Gastroesophageal sphincter (tissue), 4 donors: ENCODE results near the gene ROR2. TPM values are rescaled to one million over a fixed set of nuclear protein-coding genes. Genes with fewer than 3 reads are reported as not detected.
A peak's percentile ranks its signal among the peaks of the same experiment; 100 is the strongest.

ENCODE experiments used
- ATAC-seq: fragments of 150-250 bp; one replicate; pipeline ENCODE4 v1.9.1; 2016; ENCODE audit warnings: mild to moderate bottlenecking, moderate library complexity
- H3K27ac ChIP-seq, 4 donors: fragments of 200-600 bp; sonication (generic) in 3 of 4; 1 replicate in 3 of 4; 2 replicates in 1 of 4; pipeline ENCODE4 v1.5.1; 2016 to 2019
- H3K27me3 ChIP-seq: fragments of 200-600 bp; sonication (generic); one replicate; pipeline ENCODE4 v1.5.1; 2019
- H3K36me3 ChIP-seq, 2 donors: fragments of 200-600 bp; sonication (generic); one replicate each; pipeline ENCODE4 v1.5.1; 2019; ENCODE audit warnings: control low read depth in 1 of 2
- H3K4me1 ChIP-seq, 3 donors: fragments of 200-600 bp; sonication (generic); 1 replicate in 2 of 3; 2 replicates in 1 of 3; pipeline ENCODE4 v1.5.1; 2016 to 2019; ENCODE audit warnings: control low read depth in 2 of 3
- H3K4me3 ChIP-seq, 2 donors: fragments of 200-600 bp; sonication (generic); one replicate each; pipeline ENCODE4 v1.5.1; 2019; ENCODE audit warnings: mild to moderate bottlenecking in 1 of 2, moderate library complexity in 1 of 2
- H3K9me3 ChIP-seq, 3 donors: fragments of 200-600 bp; sonication (generic); one replicate each; pipeline ENCODE4 v1.5.1; 2017 to 2019; ENCODE audit warnings: control low read depth in 2 of 3
- EP300 ChIP-seq: sonication (generic); formaldehyde crosslinking; IDR thresholded peaks from one replicate; pipeline ENCODE4 v1.6.1; 2017; ENCODE audit warnings: antibody characterized with exemption, mild to moderate bottlenecking
- POLR2A ChIP-seq, 2 donors: fragments of 450-650 bp; IDR thresholded peaks; one replicate each; pipeline ENCODE4 v1.6.1; 2017; ENCODE audit warnings: antibody characterized with exemption in 2 of 2, mild to moderate bottlenecking in 2 of 2, moderate library complexity in 1 of 2
- POLR2AphosphoS5 ChIP-seq: sonication (generic); formaldehyde crosslinking; IDR thresholded peaks from one replicate; pipeline ENCODE4 v1.6.1; 2017; ENCODE audit warnings: antibody characterized with exemption
- WGBS, 2 donors: methylation state at CpG; one replicate each; pipeline ENCODE4 v1.1.5; 2018; ENCODE audit warnings: low coverage in 1 of 2; 5-methylcytosine and 5-hydroxymethylcytosine counted together
- total RNA-seq, 4 donors: library from RNA; depleted of rRNA; stranded (reverse); fragments of >200 nt; gene quantifications; one replicate each; pipeline ENCODE4 v1.1.0, GENCODE V29; 2016
- TF ChIP-seq, protein P1 (sequence below), 4 experiments: fragments of 200-600 bp in 2 of 4; fragments of 450-650 bp in 2 of 4; sonication (generic) in 1 of 4; IDR thresholded peaks; one replicate each; pipeline ENCODE4 v1.5.1; 2017 to 2019; ENCODE audit warnings: antibody characterized with exemption in 4 of 4, mild to moderate bottlenecking in 2 of 4, moderate library complexity in 2 of 4

ROR2 gene
- total RNA-seq, 4 donors from 2014 or later, result 40.8 to 69.1 (median 63.2) TPM

DNA sequence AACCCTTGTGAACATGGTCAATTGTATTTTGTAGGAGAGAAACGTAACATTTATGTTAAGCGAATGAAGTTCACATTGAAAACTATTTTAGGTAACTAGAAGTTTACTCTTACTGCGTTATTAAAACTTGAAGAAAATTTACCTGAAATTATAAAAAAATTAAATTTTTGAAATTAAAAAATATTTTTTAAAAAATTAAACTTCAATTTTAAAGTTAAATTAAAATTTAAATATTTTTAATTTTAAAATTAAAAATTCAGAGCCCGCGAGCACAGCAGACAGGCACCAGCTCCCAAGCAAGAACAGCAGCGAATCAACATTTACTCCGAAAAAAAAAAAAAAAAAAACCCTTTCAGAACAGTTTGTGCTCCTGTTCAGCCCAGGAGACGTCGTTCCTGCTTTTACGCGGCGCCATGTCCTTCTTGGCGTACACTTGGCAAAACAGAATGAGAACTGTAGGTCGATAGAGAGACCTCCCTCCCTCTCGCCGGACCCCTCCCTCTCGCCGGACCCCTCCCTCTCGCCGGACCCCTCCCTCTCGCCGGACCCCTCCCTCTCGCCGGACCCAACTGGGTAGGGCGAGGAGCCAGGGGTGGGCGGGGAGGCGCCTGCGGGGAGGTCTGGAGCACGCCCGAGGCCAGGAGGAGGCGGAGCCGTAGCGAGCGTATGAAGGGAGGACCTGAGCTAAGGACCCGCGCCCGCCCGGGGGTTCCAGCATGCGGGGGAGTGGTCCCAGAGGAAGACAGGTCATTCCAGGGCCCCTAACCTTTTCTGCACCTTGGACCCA, 235.8 kb downstream of the ROR2 start:
- no peaks in the 10 kb centered on the region for H3K36me3 ChIP-seq
- 13 to 35% methylated on average over 13 to 21 of the region's 39 CpGs for WGBS, 2 donors
- TF ChIP-seq, protein P1, sequence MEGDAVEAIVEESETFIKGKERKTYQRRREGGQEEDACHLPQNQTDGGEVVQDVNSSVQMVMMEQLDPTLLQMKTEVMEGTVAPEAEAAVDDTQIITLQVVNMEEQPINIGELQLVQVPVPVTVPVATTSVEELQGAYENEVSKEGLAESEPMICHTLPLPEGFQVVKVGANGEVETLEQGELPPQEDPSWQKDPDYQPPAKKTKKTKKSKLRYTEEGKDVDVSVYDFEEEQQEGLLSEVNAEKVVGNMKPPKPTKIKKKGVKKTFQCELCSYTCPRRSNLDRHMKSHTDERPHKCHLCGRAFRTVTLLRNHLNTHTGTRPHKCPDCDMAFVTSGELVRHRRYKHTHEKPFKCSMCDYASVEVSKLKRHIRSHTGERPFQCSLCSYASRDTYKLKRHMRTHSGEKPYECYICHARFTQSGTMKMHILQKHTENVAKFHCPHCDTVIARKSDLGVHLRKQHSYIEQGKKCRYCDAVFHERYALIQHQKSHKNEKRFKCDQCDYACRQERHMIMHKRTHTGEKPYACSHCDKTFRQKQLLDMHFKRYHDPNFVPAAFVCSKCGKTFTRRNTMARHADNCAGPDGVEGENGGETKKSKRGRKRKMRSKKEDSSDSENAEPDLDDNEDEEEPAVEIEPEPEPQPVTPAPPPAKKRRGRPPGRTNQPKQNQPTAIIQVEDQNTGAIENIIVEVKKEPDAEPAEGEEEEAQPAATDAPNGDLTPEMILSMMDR (IDR thresholded peaks at IDR 0.05), result no peak
- TF ChIP-seq EP300 (no peak), POLR2AphosphoS5 (peak; percentile 49), POLR2A (IDR thresholded peaks at IDR 0.05) (no peak)
- no peaks in the 10 kb centered on the region for H3K27me3 ChIP-seq
- peak; percentile 87 for ATAC-seq
- peaks cover 0 to 4% (median 0%) of the 10 kb centered on the region in 3 donors for H3K9me3 ChIP-seq
- H3K4me1 ChIP-seq, result peaks cover 0 to 17% (median 0%) of the 10 kb centered on the region in 3 donors
- H3K4me3 ChIP-seq, result peak overlapping the region; percentile 30 to 44
- H3K27ac ChIP-seq, result peak overlapping the region; percentile 33 to 87 (median 68)

DNA sequence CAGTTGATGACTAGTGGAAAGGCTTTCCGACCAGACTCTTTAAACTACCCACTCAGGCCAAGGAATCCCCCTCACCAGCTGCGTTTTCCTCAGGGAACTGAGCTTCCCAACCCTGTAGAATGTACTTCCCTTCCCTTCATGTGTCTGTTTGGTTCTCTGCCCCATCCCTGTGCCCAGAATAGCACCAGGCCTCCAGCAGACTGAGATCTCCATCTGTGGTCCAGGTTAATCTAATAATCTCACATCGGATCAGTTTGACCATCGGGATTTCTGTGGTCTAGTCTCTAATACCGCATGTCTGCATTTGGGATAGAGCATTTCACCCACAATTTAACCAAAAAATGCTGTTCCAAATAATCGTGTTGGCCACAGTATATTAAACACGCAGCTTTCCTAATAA, 237.2 kb downstream of the ROR2 start:
- TF ChIP-seq POLR2A (IDR thresholded peaks at IDR 0.05) (no peak), EP300 (no peak)
- TF ChIP-seq, protein P1 (IDR thresholded peaks at IDR 0.05), result no peak
- 72 to 86% methylated on average over 6 to 7 of the region's 7 CpGs for WGBS, 2 donors
- no peak overlapping the region for H3K27ac ChIP-seq
- H3K27me3 ChIP-seq, result no peaks in the 10 kb centered on the region
- peaks cover 0 to 17% (median 0%) of the 10 kb centered on the region in 3 donors for H3K4me1 ChIP-seq
- no peak for ATAC-seq
- H3K36me3 ChIP-seq, result no peaks in the 10 kb centered on the region
- peaks cover 0 to 4% (median 0%) of the 10 kb centered on the region in 3 donors for H3K9me3 ChIP-seq
- H3K4me3 ChIP-seq, result no peak overlapping the region

DNA sequence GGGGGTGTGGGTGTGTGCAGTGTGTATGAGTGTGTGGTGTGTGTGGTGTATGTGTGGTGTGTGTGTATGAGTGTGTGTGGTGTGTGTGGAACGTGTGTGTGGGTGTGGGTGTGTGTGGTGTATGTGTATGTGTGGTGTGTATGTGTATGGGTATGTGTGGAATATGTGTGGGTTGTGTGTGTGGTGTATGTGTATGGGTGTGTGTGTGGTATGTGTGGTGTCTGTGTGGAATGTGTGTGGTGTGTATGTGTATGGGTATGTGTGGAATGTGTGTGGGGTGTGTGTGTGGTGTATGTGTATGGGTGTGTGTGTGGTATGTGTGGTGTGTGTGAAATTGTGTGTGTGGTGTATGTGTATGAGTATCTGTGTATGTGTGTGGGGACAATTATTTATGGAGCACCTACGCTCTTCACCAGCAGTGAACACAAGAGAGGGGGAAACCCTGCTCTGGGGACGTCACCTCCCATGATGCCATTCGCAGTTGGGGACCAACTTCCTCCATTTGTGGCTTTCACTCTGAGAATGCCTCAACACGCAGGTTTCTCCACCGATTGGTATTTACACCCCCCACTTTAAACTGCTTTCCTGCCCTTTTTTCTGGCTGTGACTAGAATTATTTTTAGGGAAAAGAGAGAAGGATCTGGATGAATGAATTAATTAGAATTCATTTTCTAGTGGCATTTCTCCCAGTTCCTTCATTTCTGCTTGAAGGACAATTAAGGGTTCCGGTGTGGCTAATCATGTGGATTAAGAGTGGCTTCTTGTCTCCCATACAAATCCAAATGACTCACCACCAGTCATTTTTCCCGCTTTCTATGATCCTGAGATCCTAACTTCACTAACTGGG, 238.1 kb downstream of the ROR2 start:
- Histone ChIP-seq H3K9me3 (peaks cover 0 to 4% (median 0%) of the 10 kb centered on the region in 3 donors), H3K36me3 (peaks cover 0 to under 1% of the 10 kb centered on the region in 2 donors), H3K27ac (peak overlapping the region in 1 of 4 donors; percentile 19), H3K4me3 (no peak overlapping the region), H3K27me3 (no peaks in the 10 kb centered on the region), H3K4me1 (peaks cover 0 to 17% (median 0%) of the 10 kb centered on the region in 3 donors)
- 63 to 78% methylated on average over 7 of the region's 8 CpGs for WGBS, 2 donors
- TF ChIP-seq POLR2AphosphoS5, result no peak
- no peak for ATAC-seq

DNA sequence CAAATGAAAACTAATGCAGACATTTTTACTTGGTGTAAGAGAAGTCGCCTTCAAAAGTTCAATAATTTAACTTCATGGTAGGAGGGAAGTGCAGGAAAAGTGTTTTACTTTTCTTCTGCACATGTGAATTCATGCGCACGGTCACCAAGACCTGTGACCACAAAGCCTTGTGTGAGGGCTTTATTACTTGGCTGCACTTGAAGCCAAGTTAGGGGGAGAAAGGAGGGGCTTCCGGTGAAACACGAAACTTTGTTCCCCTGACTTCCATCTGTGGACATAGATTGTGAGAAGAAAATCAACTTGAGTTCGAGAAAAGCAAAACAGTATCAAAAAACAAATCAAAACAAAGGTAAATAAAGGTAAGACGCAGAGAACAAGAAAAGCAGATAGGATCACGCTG, 239.9 kb downstream of the ROR2 start:
- TF ChIP-seq POLR2AphosphoS5 (no peak), POLR2A (IDR thresholded peaks at IDR 0.05) (no peak), EP300 (no peak)
- TF ChIP-seq, protein P1 (IDR thresholded peaks at IDR 0.05), result no peak
- no peak for ATAC-seq
- 78 to 100% methylated on average over 1 to 8 of the region's 8 CpGs for WGBS, 2 donors
- H3K27ac ChIP-seq, result no peak overlapping the region
- H3K9me3 ChIP-seq, result peaks cover 0 to 18% (median 0%) of the 10 kb centered on the region in 3 donors
- H3K27me3 ChIP-seq, result no peaks in the 10 kb centered on the region
- no peak overlapping the region for H3K4me3 ChIP-seq
- peaks cover 0 to 14% (median 0%) of the 10 kb centered on the region in 3 donors for H3K4me1 ChIP-seq
- H3K36me3 ChIP-seq, result peaks cover 0 to 7% of the 10 kb centered on the region in 2 donors

DNA sequence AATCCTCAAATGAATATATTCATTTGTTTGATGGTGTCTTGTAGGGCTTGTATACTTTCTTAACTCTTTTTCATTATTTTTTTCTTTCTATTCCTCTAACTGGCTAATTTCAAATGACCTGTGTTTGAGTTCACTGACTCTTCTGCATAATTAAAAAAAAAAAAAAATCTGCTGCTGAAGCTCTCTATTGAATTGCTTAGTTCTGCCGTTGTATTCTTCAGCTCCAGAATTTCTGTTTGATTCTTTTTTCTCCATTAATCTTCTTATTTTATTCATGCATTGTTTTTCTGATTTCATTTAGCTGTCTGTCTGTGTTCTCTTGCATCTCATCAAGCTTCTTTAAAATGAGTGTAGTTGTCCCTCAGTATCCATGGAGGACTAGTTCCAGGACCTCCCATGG, 244.6 kb downstream of the ROR2 start:
- Histone ChIP-seq H3K9me3 (peaks cover 0 to 27% (median 0%) of the 10 kb centered on the region in 3 donors), H3K4me3 (no peak overlapping the region), H3K4me1 (no peaks in the 10 kb centered on the region), H3K27ac (no peak overlapping the region), H3K36me3 (peaks cover 0 to 7% of the 10 kb centered on the region in 2 donors), H3K27me3 (no peaks in the 10 kb centered on the region)
- 88% methylated on average over 1 of the region's 1 CpG; no CpG with 5 or more reads in 1 of the 2 donors for WGBS, 2 donors
- TF ChIP-seq EP300 (no peak), POLR2A (IDR thresholded peaks at IDR 0.05) (no peak), POLR2AphosphoS5 (no peak)
- TF ChIP-seq, protein P1 (IDR thresholded peaks at IDR 0.05), result no peak
- no peak for ATAC-seq
